ENCODE measurements around the gene HSPB9. TPM values are rescaled to one million over a fixed set of nuclear protein-coding genes. Genes with fewer than 3 reads are reported as not detected.

The HSPB9 gene
- total and polyA plus RNA-seq, 2 of the 8 experiments (the other 6 are each of a cell fraction or from before 2014, with no cell fraction given): 0.27 to 0.30 TPM

DNA sequence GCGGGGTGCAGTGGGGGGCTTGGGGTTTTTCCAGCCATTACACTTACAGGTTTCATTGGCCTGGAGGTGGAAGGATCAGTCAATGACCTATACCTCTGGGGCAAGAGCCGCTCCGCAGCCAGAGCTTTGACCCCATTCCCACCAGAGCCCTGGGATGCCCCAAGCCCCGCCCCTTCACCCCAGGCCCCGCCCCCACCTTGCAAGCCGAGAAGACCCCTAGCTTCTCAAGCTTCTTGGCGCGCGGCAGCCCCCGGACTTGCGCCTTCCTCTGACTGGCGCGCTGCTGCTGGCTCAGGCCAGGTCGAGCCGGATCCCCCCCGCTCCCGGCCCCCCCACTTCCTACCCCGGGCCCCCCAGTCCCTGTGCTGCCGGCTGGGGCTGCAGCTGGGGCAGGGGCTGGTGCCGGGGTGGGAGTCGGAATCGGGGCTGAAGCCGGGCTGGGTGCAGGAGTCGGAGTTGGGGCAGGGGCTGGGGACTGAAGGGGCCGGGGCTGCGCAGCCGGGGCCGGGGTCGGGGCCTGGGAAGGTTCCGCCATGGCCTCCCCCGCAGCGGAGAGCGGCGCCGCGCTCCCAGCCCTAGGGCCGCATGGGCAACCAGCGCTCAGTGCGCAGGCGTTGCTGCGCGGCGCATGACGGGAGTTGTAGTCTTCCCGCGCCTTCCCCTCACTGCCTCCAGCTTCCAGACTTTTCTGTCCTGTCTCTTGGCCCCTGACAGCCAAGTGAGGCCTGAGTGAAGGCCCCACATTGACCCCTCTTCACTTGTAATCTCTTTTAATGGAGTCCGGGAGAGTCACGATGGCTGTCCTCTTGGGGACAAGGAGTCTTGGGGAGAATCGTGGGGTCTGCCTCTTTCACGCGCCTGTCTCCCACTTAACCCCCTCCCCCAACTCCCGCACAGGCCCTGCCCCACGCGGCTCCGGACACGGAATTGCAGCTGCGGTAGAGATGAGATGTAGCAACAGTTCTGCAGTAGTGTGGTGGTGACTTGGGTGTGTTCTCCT is 1.5 kb upstream of the HSPB9 start, which contains the start of gene KAT2A (continued):
- TF ChIP-seq, protein P1, sequence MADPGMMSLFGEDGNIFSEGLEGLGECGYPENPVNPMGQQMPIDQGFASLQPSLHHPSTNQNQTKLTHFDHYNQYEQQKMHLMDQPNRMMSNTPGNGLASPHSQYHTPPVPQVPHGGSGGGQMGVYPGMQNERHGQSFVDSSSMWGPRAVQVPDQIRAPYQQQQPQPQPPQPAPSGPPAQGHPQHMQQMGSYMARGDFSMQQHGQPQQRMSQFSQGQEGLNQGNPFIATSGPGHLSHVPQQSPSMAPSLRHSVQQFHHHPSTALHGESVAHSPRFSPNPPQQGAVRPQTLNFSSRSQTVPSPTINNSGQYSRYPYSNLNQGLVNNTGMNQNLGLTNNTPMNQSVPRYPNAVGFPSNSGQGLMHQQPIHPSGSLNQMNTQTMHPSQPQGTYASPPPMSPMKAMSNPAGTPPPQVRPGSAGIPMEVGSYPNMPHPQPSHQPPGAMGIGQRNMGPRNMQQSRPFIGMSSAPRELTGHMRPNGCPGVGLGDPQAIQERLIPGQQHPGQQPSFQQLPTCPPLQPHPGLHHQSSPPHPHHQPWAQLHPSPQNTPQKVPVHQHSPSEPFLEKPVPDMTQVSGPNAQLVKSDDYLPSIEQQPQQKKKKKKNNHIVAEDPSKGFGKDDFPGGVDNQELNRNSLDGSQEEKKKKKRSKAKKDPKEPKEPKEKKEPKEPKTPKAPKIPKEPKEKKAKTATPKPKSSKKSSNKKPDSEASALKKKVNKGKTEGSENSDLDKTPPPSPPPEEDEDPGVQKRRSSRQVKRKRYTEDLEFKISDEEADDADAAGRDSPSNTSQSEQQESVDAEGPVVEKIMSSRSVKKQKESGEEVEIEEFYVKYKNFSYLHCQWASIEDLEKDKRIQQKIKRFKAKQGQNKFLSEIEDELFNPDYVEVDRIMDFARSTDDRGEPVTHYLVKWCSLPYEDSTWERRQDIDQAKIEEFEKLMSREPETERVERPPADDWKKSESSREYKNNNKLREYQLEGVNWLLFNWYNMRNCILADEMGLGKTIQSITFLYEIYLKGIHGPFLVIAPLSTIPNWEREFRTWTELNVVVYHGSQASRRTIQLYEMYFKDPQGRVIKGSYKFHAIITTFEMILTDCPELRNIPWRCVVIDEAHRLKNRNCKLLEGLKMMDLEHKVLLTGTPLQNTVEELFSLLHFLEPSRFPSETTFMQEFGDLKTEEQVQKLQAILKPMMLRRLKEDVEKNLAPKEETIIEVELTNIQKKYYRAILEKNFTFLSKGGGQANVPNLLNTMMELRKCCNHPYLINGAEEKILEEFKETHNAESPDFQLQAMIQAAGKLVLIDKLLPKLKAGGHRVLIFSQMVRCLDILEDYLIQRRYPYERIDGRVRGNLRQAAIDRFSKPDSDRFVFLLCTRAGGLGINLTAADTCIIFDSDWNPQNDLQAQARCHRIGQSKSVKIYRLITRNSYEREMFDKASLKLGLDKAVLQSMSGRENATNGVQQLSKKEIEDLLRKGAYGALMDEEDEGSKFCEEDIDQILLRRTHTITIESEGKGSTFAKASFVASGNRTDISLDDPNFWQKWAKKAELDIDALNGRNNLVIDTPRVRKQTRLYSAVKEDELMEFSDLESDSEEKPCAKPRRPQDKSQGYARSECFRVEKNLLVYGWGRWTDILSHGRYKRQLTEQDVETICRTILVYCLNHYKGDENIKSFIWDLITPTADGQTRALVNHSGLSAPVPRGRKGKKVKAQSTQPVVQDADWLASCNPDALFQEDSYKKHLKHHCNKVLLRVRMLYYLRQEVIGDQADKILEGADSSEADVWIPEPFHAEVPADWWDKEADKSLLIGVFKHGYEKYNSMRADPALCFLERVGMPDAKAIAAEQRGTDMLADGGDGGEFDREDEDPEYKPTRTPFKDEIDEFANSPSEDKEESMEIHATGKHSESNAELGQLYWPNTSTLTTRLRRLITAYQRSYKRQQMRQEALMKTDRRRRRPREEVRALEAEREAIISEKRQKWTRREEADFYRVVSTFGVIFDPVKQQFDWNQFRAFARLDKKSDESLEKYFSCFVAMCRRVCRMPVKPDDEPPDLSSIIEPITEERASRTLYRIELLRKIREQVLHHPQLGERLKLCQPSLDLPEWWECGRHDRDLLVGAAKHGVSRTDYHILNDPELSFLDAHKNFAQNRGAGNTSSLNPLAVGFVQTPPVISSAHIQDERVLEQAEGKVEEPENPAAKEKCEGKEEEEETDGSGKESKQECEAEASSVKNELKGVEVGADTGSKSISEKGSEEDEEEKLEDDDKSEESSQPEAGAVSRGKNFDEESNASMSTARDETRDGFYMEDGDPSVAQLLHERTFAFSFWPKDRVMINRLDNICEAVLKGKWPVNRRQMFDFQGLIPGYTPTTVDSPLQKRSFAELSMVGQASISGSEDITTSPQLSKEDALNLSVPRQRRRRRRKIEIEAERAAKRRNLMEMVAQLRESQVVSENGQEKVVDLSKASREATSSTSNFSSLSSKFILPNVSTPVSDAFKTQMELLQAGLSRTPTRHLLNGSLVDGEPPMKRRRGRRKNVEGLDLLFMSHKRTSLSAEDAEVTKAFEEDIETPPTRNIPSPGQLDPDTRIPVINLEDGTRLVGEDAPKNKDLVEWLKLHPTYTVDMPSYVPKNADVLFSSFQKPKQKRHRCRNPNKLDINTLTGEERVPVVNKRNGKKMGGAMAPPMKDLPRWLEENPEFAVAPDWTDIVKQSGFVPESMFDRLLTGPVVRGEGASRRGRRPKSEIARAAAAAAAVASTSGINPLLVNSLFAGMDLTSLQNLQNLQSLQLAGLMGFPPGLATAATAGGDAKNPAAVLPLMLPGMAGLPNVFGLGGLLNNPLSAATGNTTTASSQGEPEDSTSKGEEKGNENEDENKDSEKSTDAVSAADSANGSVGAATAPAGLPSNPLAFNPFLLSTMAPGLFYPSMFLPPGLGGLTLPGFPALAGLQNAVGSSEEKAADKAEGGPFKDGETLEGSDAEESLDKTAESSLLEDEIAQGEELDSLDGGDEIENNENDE (IDR thresholded peaks at IDR 0.05; ENCODE audit: insufficient replicate concordance, low read length): no peak
- TF ChIP-seq ASH2L (IDR thresholded peaks at IDR 0.05; ENCODE audit: low read length) (peak; percentile 30), RXRA (IDR thresholded peaks at IDR 0.05; ENCODE audit: insufficient read depth, low read depth, low read length) (no peak), SIRT6 (IDR thresholded peaks at IDR 0.05; ENCODE audit: low read length) (no peak), CHD2 (IDR thresholded peaks at IDR 0.05; ENCODE audit: low read length) (no peak), CEBPB (IDR thresholded peaks at IDR 0.05; ENCODE audit: low read depth, low read length) (no peak), KDM4A (IDR thresholded peaks at IDR 0.05; ENCODE audit: low read depth, low read length, severe bottlenecking) (no peak), SRF (IDR thresholded peaks at IDR 0.05; ENCODE audit: low read depth, low read length) (no peak), RBBP5 (IDR thresholded peaks at IDR 0.05; ENCODE audit: borderline replicate concordance, low read depth, low read length) (no peak), KDM5A (IDR thresholded peaks at IDR 0.05; ENCODE audit: low read length) (no peak)

Data from H1 (cell line).